LNCaP clone FGC (cell line): ENCODE results near the gene SYS1.

Source experiments
- DNase-seq: peaks from one replicate; pipeline ENCODE4 v3.0.0-alpha.2; 2011; ENCODE audit warnings: low read depth
- H3K4me3 ChIP-seq: 2 replicates; pipeline ENCODE4 v1.5.1; 2011; ENCODE audit warnings: mild to moderate bottlenecking, low read depth, low read length, control low read depth
- TF ChIP-seq, protein P1 (sequence below): IDR thresholded peaks from 2 replicates; pipeline ENCODE4 v1.5.1; 2012; ENCODE audit warnings: mild to moderate bottlenecking; ENCODE audit not compliant: control insufficient read depth, insufficient read depth; ENCODE audit errors: extremely low read depth

SYS1 gene

DNA sequence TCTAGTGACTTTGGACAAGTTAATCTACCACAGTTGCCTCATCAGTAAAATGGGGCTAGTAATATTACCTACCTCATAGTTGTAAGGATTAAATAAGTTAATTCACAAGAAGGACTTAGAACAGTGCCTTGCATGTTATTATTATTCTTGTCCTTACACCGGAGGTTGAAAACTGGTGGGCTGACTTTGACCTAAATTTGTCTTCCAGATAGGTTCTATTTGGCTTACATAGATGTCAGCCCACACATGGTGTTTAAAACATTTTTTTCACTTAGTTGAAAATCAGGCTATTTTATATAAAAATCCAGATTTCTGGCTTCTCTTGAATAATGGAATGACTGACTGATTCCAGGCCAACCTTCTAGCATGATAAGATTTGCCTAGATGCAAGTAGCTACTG lies 3.2 kb downstream of the SYS1 start:
- TF ChIP-seq, protein P1, sequence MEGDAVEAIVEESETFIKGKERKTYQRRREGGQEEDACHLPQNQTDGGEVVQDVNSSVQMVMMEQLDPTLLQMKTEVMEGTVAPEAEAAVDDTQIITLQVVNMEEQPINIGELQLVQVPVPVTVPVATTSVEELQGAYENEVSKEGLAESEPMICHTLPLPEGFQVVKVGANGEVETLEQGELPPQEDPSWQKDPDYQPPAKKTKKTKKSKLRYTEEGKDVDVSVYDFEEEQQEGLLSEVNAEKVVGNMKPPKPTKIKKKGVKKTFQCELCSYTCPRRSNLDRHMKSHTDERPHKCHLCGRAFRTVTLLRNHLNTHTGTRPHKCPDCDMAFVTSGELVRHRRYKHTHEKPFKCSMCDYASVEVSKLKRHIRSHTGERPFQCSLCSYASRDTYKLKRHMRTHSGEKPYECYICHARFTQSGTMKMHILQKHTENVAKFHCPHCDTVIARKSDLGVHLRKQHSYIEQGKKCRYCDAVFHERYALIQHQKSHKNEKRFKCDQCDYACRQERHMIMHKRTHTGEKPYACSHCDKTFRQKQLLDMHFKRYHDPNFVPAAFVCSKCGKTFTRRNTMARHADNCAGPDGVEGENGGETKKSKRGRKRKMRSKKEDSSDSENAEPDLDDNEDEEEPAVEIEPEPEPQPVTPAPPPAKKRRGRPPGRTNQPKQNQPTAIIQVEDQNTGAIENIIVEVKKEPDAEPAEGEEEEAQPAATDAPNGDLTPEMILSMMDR, result no peak
- no peak overlapping the region for H3K4me3 ChIP-seq
- no peak for DNase-seq

- no peak overlapping the region for H3K4me3 ChIP-seq
- TF ChIP-seq, protein P1, result no peak
- DNase-seq, result no peak
Observed at GRCh38 chr20:45366631-45367030, 3.7 kb downstream of the SYS1 start.

DNA sequence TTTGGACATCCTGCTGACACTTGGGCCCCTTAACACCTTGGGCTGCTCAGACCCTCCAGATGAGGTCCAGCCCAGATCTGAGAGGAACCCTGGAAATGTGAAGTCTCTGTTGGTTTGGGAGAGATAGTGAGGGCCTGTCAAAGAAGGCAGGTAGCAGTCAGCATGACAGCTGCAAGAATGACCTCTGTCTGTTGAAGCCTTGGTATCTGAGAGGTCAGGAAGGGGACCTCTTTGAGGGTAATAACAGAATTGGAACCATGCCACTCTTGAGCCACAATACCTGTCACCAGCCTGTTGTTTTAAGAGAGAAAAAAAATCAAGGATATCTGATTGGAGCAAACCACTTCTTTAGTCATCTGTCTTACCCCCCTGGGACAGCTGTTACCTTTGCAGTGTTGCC lies 4.2 kb downstream of the SYS1 start:
- DNase-seq, result no peak
- TF ChIP-seq, protein P1, result no peak
- H3K4me3 ChIP-seq, result no peak overlapping the region

DNA sequence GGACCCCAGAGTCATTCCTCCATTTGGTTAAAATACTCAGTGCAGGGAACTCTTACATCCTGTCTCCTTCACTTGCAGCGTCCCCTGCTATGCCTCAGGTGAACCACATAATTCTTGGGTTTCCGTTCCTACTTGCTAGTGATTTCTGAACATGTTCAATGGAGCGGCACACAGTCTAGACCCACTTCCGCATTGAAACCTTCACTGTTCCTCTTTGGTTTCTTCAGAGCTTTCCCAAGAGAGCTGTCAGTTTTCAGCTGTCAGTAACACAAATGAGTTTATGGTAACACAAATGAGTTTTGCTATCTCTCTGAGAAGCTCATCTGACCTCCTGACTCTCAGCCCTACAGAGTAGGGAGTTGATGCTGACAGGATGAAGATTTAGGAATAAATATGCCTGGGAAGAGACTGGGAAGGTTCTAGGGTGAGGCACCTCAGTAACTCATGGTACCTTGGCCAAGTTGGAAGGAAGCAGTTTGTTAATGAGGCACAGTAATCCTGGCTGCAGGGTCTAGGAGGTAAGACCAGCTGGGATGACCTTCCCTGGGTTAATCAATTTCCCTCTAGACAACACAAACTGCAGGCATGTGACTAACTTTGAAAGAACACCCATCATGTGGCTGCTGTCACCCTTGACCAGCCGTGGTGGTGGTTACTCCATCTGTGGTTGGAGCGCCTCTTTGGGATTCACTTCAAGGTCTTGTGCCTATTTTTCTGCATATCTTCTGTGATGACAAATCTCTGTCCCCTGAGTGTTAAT lies 5.4 kb downstream of the SYS1 start:
- TF ChIP-seq, protein P1, result no peak
- no peak for DNase-seq
- no peak overlapping the region for H3K4me3 ChIP-seq

GRCh38 chr20:45370571-45371160 lies 7.7 kb downstream of the SYS1 start:
- TF ChIP-seq, protein P1, result no peak
- no peak for DNase-seq
- no peak overlapping the region for H3K4me3 ChIP-seq

DNA sequence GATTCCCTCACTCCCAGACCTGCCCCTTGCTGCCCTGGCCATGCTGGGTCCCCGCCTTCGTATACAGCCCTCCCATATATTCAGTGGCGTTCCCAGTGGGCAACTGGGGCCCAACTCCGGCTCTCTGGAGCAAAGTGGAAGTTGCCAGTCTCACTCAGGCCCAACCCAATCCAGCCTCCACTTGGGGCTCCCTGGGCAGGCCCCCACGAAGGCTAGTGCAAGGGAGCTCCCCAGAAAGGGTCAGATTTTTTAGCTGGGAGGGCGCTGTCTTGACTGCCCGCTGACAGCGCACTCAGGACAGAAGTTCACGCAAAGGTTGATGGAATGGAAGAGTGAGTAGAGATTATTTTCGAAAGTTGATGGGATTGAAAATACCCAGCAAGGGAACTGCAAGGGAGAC lies 9.3 kb downstream of the SYS1 start:
- TF ChIP-seq, protein P1, result no peak
- H3K4me3 ChIP-seq, result no peak overlapping the region
- DNase-seq, result no peak
